ENCODE measurements around the gene NSUN6. TPM values are rescaled to one million over a fixed set of nuclear protein-coding genes. Genes with fewer than 3 reads are reported as not detected.

The NSUN6 gene
- total RNA-seq: 3.3 and 3.5 TPM in 2 replicates

- peak; percentile 83 to 86 for DNase-seq (ENCODE audit: low read depth in 2 of 2)
Measured at GRCh38 chr10:18651324-18652007, at the start of gene NSUN6. TSS of gene NSUN6 (minus strand) at chr10:18651587. CDS start at chr10:18651203, 384 bp downstream.

GRCh38 chr10:18699849-18700840 lies 48.8 kb upstream of the NSUN6 start:
- no peak for DNase-seq (ENCODE audit: low read depth in 2 of 2)

- no peak for DNase-seq (ENCODE audit: low read depth in 2 of 2)
Measured at GRCh38 chr10:18690541-18690940, 39.2 kb upstream of the NSUN6 start.

- DNase-seq (ENCODE audit: low read depth in 2 of 2): peak in 1 of 2 donors; percentile 13
Measured at GRCh38 chr10:18689498-18689897, 38.1 kb upstream of the NSUN6 start.

GRCh38 chr10:18687706-18688105 lies 36.3 kb upstream of the NSUN6 start:
- DNase-seq (ENCODE audit: low read depth in 2 of 2): no peak

- DNase-seq (ENCODE audit: low read depth in 2 of 2): no peak
Measured at GRCh38 chr10:18687195-18687594, 35.8 kb upstream of the NSUN6 start.

- DNase-seq (ENCODE audit: low read depth in 2 of 2): no peak
Measured at GRCh38 chr10:18685555-18685954, 34.2 kb upstream of the NSUN6 start.

- no peak for DNase-seq (ENCODE audit: low read depth in 2 of 2)
Measured at GRCh38 chr10:18684953-18685352, 33.6 kb upstream of the NSUN6 start.

GRCh38 chr10:18684416-18684815 lies 33.0 kb upstream of the NSUN6 start:
- no peak for DNase-seq (ENCODE audit: low read depth in 2 of 2)

GRCh38 chr10:18683427-18683826 lies 32.0 kb upstream of the NSUN6 start:
- DNase-seq (ENCODE audit: low read depth in 2 of 2): peak in 1 of 2 donors; percentile 21

GRCh38 chr10:18681971-18682411 lies 30.6 kb upstream of the NSUN6 start:
- peak in 1 of 2 donors; percentile 16 for DNase-seq (ENCODE audit: low read depth in 2 of 2)

- no peak for DNase-seq (ENCODE audit: low read depth in 2 of 2)
Measured at GRCh38 chr10:18681366-18681765, 30.0 kb upstream of the NSUN6 start.

GRCh38 chr10:18680754-18681153 lies 29.4 kb upstream of the NSUN6 start:
- no peak for DNase-seq (ENCODE audit: low read depth in 2 of 2)

- no peak for DNase-seq (ENCODE audit: low read depth in 2 of 2)
Measured at GRCh38 chr10:18675086-18675801, 23.9 kb upstream of the NSUN6 start.

- no peak for DNase-seq (ENCODE audit: low read depth in 2 of 2)
Measured at GRCh38 chr10:18668026-18668425, 16.6 kb upstream of the NSUN6 start.

- DNase-seq (ENCODE audit: low read depth in 2 of 2): peak in 1 of 2 donors; percentile 45
Measured at GRCh38 chr10:18666810-18667209, 15.4 kb upstream of the NSUN6 start.

- DNase-seq (ENCODE audit: low read depth in 2 of 2): no peak
Measured at GRCh38 chr10:18665815-18666558, 14.6 kb upstream of the NSUN6 start.

GRCh38 chr10:18664841-18665478 lies 13.6 kb upstream of the NSUN6 start:
- no peak for DNase-seq (ENCODE audit: low read depth in 2 of 2)

- no peak for DNase-seq (ENCODE audit: low read depth in 2 of 2)
Measured at GRCh38 chr10:18660816-18661431, 9.5 kb upstream of the NSUN6 start.
